GM10847 (cell line): ENCODE data around the gene HOXA9.

Source experiments
- POLR2A ChIP-seq: IDR thresholded peaks from 2 replicates; pipeline ENCODE4 v1.6.1; 2011; ENCODE audit not compliant: insufficient read length; ENCODE audit errors: extremely low read depth

The HOXA9 gene

DNA sequence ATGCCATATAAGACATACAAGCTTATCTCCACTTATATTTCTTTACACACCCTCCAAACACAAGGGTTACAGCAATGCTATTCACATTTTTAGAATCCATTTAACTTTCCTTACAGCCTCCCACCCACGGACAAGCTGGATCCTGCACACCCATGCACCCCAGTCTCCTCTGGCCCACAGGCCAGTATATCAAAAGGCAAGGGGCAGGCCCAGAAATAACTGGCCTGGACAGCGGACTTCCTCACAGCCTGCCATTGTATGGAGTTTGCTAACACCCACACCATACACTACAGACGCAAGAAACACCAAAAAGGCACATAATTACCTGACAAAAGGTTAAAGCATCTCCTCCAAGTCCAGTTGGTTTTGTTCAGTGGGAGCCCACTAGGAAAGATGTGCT is 46.8 kb downstream of the HOXA9 start:
- no peak for TF ChIP-seq POLR2A

DNA sequence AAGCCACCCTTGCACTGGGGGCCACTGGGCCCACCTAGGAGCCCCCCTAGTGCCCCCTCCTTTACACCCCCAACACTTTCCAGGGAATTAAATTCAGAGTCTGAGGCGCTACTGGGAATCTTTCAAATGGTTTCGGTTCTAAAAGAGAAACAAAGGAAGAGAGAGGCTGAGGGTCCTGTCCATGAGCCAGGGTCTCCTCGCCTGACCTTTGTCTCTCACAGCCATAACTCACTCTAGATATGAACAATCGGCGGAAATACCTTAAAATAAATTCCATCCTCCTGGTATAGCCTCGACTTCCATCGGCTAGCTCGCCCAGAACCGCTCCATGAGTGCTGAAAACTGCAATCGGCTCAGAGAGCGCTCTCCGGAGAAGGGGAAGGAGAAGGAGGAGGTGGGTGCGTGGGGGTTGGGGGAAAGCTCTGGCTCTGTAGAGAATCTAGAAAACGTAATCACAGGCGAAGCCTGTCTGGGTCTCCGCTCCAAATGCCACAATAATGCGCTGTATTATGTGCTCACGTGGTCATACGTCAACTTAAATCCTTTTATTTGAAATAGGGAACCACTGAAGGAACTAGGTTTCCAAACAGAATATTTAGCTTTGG is 47.3 kb downstream of the HOXA9 start:
- no peak for TF ChIP-seq POLR2A

DNA sequence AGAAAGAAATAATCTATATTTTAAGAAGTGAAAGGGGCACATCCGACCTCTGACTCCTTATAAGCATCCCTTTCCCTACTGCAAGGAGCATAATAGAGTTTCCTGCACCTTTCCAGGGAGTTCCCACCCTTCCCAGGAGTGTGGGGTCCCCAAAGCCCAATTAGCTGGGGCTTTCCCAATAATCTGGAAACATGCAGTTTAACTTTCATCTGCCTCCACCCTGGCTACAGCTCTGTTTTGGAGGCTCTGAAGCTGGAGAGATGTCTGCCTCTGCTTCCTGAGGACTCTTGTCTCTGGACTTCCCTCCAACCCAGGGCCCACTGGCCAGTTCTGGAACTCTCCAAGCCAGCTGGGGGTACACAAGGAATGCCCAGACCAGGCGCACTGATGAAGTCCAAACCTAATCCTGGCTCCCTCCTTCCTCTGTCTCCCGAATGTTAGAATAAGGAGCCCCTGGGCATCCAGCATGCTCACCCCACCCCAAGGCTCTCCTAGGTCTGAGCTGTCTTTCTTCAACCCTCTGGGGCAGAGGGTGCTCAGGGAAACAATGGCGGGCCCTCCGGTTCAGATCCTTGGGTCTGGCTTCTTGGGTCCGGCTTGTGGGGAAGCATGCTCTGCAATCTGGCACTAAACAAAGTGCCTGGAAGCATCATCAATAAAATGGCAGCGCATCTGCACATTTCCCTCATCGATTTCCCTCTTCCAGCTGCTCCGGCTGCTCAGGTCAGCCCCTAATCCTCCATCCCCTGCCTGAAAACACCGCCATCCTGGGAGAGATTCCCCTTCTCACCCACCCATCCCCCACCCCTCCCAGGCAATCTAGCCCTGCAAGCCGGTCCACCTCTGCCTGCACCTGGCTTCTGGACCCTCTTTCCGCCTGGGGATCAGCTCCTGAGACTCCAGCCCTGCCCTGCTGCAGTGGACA is 48.1 kb downstream of the HOXA9 start:
- TF ChIP-seq POLR2A: no peak

DNA sequence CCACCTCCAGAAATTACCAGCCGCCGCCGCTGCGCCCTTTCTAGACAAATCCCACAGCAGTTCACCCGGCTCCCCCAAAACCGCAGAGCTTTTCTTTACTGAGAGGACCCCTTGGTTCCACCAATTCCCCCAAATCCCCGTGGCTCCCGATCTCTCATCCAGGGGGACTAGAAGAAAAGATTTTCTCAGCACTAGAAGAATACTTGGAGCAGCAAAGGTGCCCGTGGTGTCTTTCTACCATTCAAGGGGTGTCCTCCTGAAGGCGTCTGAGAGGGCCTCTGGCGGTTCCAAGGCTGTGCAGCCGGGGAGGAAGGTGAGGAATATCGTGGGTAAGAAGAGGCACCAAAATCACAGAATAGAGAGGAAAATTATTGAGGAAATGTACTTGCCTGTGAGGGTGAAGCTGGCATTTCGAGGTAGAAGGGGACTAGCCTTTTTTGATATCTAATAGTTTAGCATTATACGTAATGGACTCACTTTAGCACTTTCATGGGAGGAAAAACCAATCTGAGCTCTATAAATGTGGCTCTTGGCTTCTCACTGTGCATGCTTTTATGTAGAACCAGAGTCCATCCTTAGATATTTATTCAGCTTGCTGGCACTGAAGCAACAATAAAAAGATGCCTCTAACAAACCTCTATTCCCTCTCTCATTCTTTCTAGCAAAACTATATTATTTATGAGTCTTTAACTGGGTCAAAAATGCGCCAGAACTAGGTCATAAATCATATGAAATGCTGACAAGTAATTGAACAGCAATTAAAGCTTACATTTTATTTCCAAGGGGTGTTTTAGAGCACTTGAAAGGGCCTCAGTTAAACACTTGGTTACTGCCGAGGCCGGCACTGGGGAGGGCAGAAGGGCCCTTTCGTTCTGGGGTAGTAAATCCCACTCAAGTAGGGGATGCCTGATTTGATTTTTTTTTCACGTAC is 49.0 kb downstream of the HOXA9 start:
- TF ChIP-seq POLR2A: no peak

DNA sequence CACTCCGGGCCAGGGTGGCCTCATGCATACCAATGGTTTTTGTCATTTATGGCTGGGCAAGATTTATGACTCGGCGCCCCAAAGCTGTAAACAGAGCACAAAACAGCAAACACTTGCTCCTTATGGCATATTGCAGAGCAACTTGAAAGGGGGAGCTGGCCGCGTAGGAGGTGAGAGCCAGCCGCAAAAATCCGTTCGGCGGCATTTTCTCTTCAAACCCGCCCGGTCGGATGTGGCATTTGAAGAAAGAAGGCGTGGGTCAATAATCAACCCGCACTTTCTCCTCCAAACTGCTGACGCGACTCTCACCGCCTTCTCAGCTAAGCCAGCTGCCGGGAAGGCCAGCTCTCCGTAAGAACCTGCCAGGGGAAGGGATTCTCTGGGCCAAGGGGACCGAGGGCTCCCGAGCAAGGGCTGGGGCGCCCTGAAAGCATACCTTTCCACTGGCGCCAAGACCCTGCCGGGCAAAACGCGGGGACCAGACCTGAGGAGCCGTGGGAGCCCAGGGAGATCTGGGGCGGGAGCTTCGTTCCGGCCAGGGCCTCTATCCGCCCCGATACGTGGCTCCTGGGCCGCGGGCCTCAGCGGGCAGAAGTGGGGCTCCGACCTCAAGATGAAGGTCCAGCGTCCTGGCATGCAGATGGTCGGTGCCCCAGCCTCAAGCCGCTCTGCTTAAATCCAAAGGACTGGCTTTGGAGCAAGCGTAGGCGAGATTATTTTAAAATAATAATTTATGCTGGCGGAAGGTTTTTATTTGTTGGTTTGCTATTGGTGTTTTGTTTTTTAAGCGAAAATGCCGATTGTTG is 49.9 kb downstream of the HOXA9 start:
- TF ChIP-seq POLR2A: no peak

DNA sequence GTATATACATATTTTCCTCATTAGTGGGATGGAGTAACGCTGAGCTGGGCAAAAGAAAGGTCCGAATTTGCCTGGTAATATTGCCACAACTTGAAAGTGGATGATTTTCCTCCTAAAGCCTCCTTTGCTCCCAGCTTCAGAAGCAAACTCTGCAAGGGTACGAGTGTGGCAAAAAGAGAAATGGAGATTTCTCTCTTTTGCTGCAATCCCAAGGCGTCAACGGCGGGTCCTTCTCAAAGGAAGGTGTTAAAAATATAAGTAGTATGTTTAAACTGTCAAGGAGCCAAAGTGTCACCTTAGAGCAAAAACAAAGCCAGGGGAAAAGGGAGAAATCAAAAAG is 50.5 kb downstream of the HOXA9 start:
- no peak for TF ChIP-seq POLR2A

DNA sequence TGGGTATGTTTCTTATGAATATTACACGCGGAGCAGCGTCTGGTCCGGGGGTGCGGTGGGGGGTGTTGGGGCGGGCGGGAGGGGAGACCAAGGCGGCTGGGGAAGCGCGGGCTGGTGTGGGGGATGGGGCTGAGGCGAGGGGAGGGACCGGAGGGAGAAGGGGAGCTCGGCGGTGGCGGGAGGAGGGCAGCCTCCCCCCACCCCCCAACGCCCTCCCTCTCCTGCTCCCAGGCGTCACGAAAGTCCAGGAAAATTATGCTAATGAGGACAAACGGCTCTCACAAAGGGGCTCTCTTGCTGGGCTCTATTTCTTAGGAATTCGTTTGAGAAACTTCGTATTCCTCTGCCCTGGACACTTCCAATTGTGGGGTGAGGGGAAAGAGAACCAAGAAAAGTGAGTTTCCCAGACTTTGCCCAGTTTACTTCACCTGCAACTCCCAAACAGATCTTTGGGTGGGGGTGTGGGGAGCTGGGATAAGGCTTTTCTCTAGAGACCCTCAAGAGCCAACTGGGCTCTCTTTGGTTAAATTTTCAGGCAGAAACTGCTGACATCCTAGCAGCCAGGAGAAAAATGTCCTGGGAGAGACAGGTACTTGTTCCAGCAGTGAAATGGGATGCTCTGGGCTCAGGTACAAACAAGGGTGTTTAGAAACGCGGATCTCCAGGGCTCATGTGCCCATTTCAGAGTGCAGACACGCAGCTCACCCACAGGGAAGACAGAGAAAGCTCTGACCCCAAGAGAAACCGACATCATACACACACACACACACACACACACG is 51.2 kb downstream of the HOXA9 start:
- no peak for TF ChIP-seq POLR2A

DNA sequence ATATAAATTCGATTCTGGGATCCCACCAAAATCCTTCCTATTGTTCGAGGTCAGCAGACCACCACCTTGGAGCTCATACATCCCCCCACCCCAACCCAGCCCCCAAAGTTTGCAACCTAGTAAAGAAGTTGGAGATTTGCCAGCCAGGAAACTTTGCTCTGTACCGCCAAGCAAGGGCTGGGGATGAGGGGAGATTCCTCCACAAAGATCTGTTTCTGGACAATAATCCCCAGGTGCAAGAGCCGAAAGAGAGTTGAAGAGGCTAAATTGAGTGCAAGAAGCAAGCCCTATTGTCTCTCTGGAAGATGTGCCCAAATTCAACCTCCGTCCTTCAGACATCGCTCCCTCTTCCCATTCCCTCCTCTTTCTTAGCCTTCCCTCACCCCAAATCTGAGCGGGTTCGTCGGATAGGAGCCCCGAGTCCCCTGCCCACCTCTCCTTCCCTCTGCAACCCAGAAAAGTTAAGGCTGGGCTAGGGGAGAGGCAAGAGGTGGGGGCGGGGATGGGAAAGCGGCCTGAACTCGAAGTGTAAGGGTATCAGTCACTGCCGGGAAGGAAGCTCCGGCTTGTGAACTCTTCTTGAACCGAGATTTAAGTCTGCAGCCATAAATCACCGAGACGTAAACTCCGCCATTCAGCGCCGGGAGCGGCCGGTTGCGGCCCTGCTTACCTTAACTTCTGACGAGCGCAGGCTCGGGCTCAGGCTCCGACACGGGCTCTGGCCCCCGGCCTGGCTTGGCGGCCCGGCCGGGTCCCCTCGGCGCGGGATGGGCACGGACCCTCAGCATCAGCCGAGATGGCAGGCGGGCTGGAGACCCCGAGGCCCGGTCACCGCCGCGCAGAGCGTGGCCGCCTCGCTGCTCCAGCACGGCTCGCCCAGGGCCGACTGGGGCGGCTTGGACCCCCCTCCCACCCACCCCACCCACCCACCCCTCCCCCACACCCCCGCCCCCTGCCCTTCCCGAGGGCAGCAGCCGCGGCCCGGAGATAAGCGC is 52.1 kb downstream of the HOXA9 start:
- no peak for TF ChIP-seq POLR2A
